HCT116 (cell line): Measurements from ENCODE around the gene LRRC71.

ENCODE experiments used
- EZH2phosphoT487 ChIP-seq: fragments of 200-600 bp; IDR thresholded peaks from 2 replicates; pipeline ENCODE4 v1.6.1; 2018; ENCODE audit warnings: antibody characterized with exemption, borderline replicate concordance
- POLR2A ChIP-seq: IDR thresholded peaks from 2 replicates; pipeline ENCODE4 v1.7.0; 2011; ENCODE audit warnings: borderline replicate concordance; ENCODE audit not compliant: insufficient read depth, insufficient read length; ENCODE audit errors: extremely low read depth
- SIN3A ChIP-seq: IDR thresholded peaks from 2 replicates; pipeline ENCODE4 v1.6.1; 2012; ENCODE audit warnings: low read depth

GRCh38 chr1:156914440-156914856 lies 6.0 kb upstream of the LRRC71 start:
- TF ChIP-seq POLR2A = no peak
- TF ChIP-seq EZH2phosphoT487 = no peak
- TF ChIP-seq SIN3A = no peak
